ENCODE measurements around the gene PRKAB1. TPM values are rescaled to one million over a fixed set of nuclear protein-coding genes. Genes with fewer than 3 reads are reported as not detected.

PRKAB1 gene
- total RNA-seq, 6 experiments from 2014 or later, result 14.7 to 19.5 (median 18.0) TPM

GRCh38 chr12:119664642-119665041, 3.3 kb upstream of the PRKAB1 start:
- no peaks in the 10 kb centered on the region for H3K9me3 Mint-ChIP-seq
- peaks cover 27% of the 10 kb centered on the region for H3K4me1 Mint-ChIP-seq (ENCODE audit: low read depth)
- DNase-seq, result no peak
- no peak for TF ChIP-seq CTCF (IDR thresholded peaks at IDR 0.05)
- no peak overlapping the region for H3K27ac Mint-ChIP-seq
- no peak overlapping the region for H3K4me3 Mint-ChIP-seq
- H3K27me3 Mint-ChIP-seq (ENCODE audit: insufficient read depth), result peaks cover 12% of the 10 kb centered on the region
- no peaks in the 10 kb centered on the region for H3K36me3 Mint-ChIP-seq (ENCODE audit: low read depth)

DNA sequence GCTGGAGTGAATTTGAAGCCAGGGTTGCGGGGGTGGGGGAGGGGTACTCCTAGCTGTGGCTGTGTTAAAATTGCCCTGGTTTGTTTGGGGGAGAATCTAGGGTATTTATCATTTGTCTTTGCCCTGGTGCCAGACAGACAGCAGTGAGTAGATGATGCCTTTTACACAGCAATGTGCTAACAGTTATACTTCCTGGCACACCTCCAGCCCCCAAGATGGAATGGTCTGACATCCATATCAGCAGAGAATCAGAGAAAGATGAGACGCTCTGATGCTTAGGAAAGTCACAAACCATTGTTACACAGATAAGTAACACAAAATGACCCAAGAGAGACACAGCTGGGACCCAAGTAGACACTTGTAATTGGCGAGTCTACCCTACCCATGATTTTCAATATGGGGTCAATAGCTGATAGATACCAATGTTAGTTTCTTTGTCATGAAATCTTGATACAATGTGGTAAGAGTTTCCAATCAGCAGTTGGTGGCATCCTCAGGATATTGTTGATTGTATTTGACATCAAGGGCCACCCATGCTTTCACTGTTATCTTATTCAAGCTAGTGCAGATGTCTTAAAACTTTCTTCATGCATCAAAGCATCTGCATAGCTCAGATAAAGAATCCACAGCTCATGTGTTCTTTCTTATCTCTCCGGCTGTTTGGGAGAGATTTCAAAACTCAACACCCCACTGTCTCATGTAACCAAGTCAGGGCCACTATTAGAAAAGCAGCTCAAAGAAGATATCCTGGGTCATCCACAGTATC, 2.6 kb upstream of the PRKAB1 start:
- Mint-ChIP-seq H3K36me3 (ENCODE audit: low read depth) (no peaks in the 10 kb centered on the region), H3K27me3 (ENCODE audit: insufficient read depth) (peaks cover 12% of the 10 kb centered on the region), H3K27ac (no peak overlapping the region), H3K4me1 (ENCODE audit: low read depth) (peaks cover 28% of the 10 kb centered on the region), H3K9me3 (no peaks in the 10 kb centered on the region), H3K4me3 (no peak overlapping the region)
- no peak for TF ChIP-seq CTCF (IDR thresholded peaks at IDR 0.05)
- no peak for DNase-seq

- H3K27me3 Mint-ChIP-seq (ENCODE audit: insufficient read depth), result peaks cover 9% of the 10 kb centered on the region
- TF ChIP-seq CTCF (IDR thresholded peaks at IDR 0.05), result no peak
- no peak overlapping the region for H3K4me3 Mint-ChIP-seq
- no peak for DNase-seq
- H3K4me1 Mint-ChIP-seq (ENCODE audit: low read depth), result peaks cover 30% of the 10 kb centered on the region
- H3K36me3 Mint-ChIP-seq (ENCODE audit: low read depth), result no peaks in the 10 kb centered on the region
- H3K27ac Mint-ChIP-seq, result no peak overlapping the region
- H3K9me3 Mint-ChIP-seq, result no peaks in the 10 kb centered on the region
These were observed 1.6 kb upstream of the PRKAB1 start for GRCh38 chr12:119666226-119666795.

- Mint-ChIP-seq H3K4me3 (peak overlapping the region; percentile 96), H3K36me3 (ENCODE audit: low read depth) (peaks cover 3% of the 10 kb centered on the region), H3K27me3 (ENCODE audit: insufficient read depth) (peaks cover 9% of the 10 kb centered on the region), H3K4me1 (ENCODE audit: low read depth) (peaks cover 30% of the 10 kb centered on the region), H3K27ac (no peak overlapping the region), H3K9me3 (no peaks in the 10 kb centered on the region)
- TF ChIP-seq CTCF (IDR thresholded peaks at IDR 0.05), result no peak
- no peak for DNase-seq
These were observed 895 bp upstream of the PRKAB1 start for GRCh38 chr12:119666900-119667576.

DNA sequence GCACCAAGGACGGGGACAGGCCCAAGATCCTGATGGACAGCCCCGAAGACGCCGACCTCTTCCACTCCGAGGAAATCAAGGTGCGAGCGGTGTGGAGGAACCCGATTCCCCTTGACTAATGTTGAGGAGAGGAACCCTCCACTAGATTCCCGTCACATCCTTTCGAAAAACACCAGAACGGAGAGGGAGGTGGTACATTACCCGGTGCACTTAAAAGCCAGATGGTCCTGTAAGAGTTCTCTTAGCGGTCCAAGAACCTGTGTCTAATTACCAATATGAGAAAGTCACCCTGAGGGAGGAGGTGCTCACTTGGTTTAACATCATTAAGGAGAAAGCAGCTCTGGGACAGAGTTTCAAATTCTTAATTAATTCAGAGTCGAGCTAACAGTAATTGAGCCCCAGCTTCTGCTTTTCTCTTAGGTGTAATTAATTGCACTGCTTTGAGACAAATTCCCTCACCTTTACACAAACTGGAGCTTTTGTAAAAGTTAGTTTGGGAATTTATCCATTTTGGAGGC, 450 bp downstream of the PRKAB1 start:
- DNase-seq, result no peak
- Mint-ChIP-seq H3K9me3 (no peaks in the 10 kb centered on the region), H3K27me3 (ENCODE audit: insufficient read depth) (peaks cover 3% of the 10 kb centered on the region), H3K27ac (peak overlapping the region; percentile 83), H3K4me1 (ENCODE audit: low read depth) (peaks cover 30% of the 10 kb centered on the region), H3K4me3 (peak overlapping the region; percentile 96), H3K36me3 (ENCODE audit: low read depth) (peaks cover 14% of the 10 kb centered on the region)
- no peak for TF ChIP-seq CTCF (IDR thresholded peaks at IDR 0.05)

Measured in HFFc6 (cell line).